HCT116 (cell line): ENCODE measurements around the gene TRMT2A. TPM values are rescaled to one million over a fixed set of nuclear protein-coding genes. Genes with fewer than 3 reads are reported as not detected.

Source experiments
- ATAC-seq: fragments of 200-7000 bp; cut with Tn5 transposase; 2 replicates; pipeline ENCODE4 v1.9.1; 2020; ENCODE audit warnings: mild to moderate bottlenecking, moderate library complexity
- BruUV-seq: library from RNA; stranded (reverse); fragments of 400-500 nt; replicated peaks from 2 replicates; lab custom pipeline; 2021; lab: Mats Ljungman, UMichigan
- CTCF ChIA-PET: fragments of 300-600 bp; sonication (Branson Sonifier 250); formaldehyde crosslinking; loops from one replicate; lab custom pipeline; 2021; ENCODE audit warnings: antibody characterized with exemption; lab: Charles Lee
- POLR2A ChIA-PET: fragments of 300-600, 350-600 bp; sonication (Branson Sonifier 250); formaldehyde crosslinking; loops from one replicate; lab custom pipeline; 2021; ENCODE audit warnings: antibody characterized with exemption; lab: Charles Lee
- RAD21 ChIA-PET, 2 experiments: fragments of 300-600 bp; sonication (Branson Sonifier 250); formaldehyde crosslinking; loops; one replicate each; lab custom pipeline; 2023; ENCODE audit warnings: low total read pairs in 2 of 2; ENCODE audit not compliant: uncharacterized antibody in 2 of 2, unreplicated experiment in 2 of 2, low non-redundant PET in 1 of 2; lab: Charles Lee
- DNase-seq: peaks from one replicate; pipeline ENCODE4 v3.0.0-alpha.2; 2010; ENCODE audit warnings: low read depth, low spot score
- H2AFZ ChIP-seq: fragments of 200-600 bp; shearing (Covaris generic), sonication (generic); 2 replicates; pipeline ENCODE4 v1.6.1; 2017; ENCODE audit warnings: low read depth, mixed run types, mixed read lengths, antibody characterized with exemption, low read length; ENCODE audit not compliant: poor library complexity, severe bottlenecking
- H3K27ac ChIP-seq: 2 replicates; pipeline ENCODE4 v1.5.1; 2012; ENCODE audit warnings: low read depth, low read length
- H3K27me3 ChIP-seq: fragments of 200-600 bp; sonication (generic); 2 replicates; pipeline ENCODE4 v1.6.1; 2016; ENCODE audit warnings: mixed run types, low read length, mixed read lengths; ENCODE audit not compliant: insufficient read depth
- H3K36me3 ChIP-seq, 2 experiments: fragments of 200-500 bp in 1 of 2; fragments of 200-600 bp in 1 of 2; sonication (Bioruptor generic) in 1 of 2; sonication (generic) in 1 of 2; 2 replicates each; pipeline versions ENCODE4 v1.5.1 to v1.6.1; 2014 to 2016; ENCODE audit warnings: low read length in 2 of 2, inconsistent platforms in 1 of 2, mixed read lengths in 1 of 2, mixed run types in 1 of 2; ENCODE audit not compliant: insufficient read depth in 2 of 2, control insufficient read depth in 1 of 2
- H3K4me1 ChIP-seq, 2 experiments: fragments of 200-600 bp in 1 of 2; sonication (generic) in 1 of 2; 2 replicates each; pipeline versions ENCODE4 v1.5.1 to v1.6.1; 2012 to 2017; ENCODE audit warnings: low read length in 2 of 2, inconsistent platforms in 1 of 2, mild to moderate bottlenecking in 1 of 2, mixed read lengths in 1 of 2, mixed run types in 1 of 2, moderate library complexity in 1 of 2; ENCODE audit not compliant: insufficient read depth in 2 of 2, control insufficient read depth in 1 of 2
- H3K4me2 ChIP-seq: fragments of 200-600 bp; sonication (generic); 2 replicates; pipeline ENCODE4 v1.6.1; 2017; ENCODE audit warnings: mixed run types, low read length, mixed read lengths
- H3K4me3 ChIP-seq, 2 experiments: fragments of 200-600 bp in 1 of 2; sonication (generic) in 1 of 2; replicated peaks in 1 of 2; 2 replicates each; pipeline ENCODE4 v1.5.1; 2011 to 2016; ENCODE audit warnings: low read length in 2 of 2, control low read depth in 1 of 2, low read depth in 1 of 2, mild to moderate bottlenecking in 1 of 2, mixed read lengths in 1 of 2, mixed run types in 1 of 2
- H3K79me2 ChIP-seq: fragments of 200-600 bp; sonication (generic); 2 replicates; pipeline ENCODE4 v1.6.1; 2017; ENCODE audit warnings: mild to moderate bottlenecking, mixed run types, low read length, moderate library complexity, mixed read lengths; ENCODE audit not compliant: insufficient read depth
- H3K9ac ChIP-seq: fragments of 200-600 bp; sonication (generic); 2 replicates; pipeline ENCODE4 v1.6.1; 2016; ENCODE audit warnings: low read length, mixed read lengths
- H3K9me2 ChIP-seq: fragments of 200-600 bp; sonication (generic), shearing (Covaris generic); 2 replicates; pipeline ENCODE4 v1.6.1; 2017; ENCODE audit warnings: mixed run types, mild to moderate bottlenecking, moderate library complexity; ENCODE audit not compliant: insufficient read depth
- H3K9me3 ChIP-seq, 2 experiments: fragments of 200-500 bp in 1 of 2; fragments of 200-600 bp in 1 of 2; sonication (Bioruptor generic) in 1 of 2; sonication (generic) in 1 of 2; 2 replicates each; pipeline ENCODE4 v1.6.1; 2014 to 2017; ENCODE audit warnings: low read length in 2 of 2, mixed read lengths in 2 of 2, inconsistent platforms in 1 of 2, low read depth in 1 of 2, mild to moderate bottlenecking in 1 of 2, mixed run types in 1 of 2, moderate library complexity in 1 of 2; ENCODE audit not compliant: control insufficient read depth in 1 of 2, insufficient read depth in 1 of 2
- H4K20me1 ChIP-seq: fragments of 200-600 bp; sonication (generic), shearing (Covaris generic); 2 replicates; pipeline ENCODE4 v1.6.1; 2017; ENCODE audit warnings: mixed run types, mild to moderate bottlenecking, moderate library complexity; ENCODE audit not compliant: insufficient read depth
- ATF3 ChIP-seq: IDR thresholded peaks from 2 replicates; pipeline ENCODE4 v1.6.1; 2012
- CEBPB ChIP-seq: IDR thresholded peaks from 2 replicates; pipeline ENCODE4 v1.6.1; 2012; ENCODE audit warnings: low read depth
- EGR1 ChIP-seq: IDR thresholded peaks from 2 replicates; pipeline ENCODE4 v1.6.1; 2012; ENCODE audit warnings: low read depth
- EZH2 ChIP-seq: fragments of 200-600 bp; sonication (generic); IDR thresholded peaks from 2 replicates; pipeline ENCODE4 v1.6.1; 2017; ENCODE audit warnings: antibody characterized with exemption, mixed run types
- FOSL1 ChIP-seq: IDR thresholded peaks from 2 replicates; pipeline ENCODE4 v1.6.1; 2012; ENCODE audit warnings: low read depth
- JUND ChIP-seq: IDR thresholded peaks from 2 replicates; pipeline ENCODE4 v1.6.1; 2012
- MAX ChIP-seq: IDR thresholded peaks from 2 replicates; pipeline ENCODE4 v1.6.1; 2012
- POLR2A ChIP-seq: IDR thresholded peaks from 2 replicates; pipeline ENCODE4 v1.7.0; 2011; ENCODE audit warnings: borderline replicate concordance; ENCODE audit not compliant: insufficient read depth, insufficient read length; ENCODE audit errors: extremely low read depth
- RAD21 ChIP-seq: IDR thresholded peaks from 2 replicates; pipeline ENCODE4 v1.6.1; 2012; ENCODE audit warnings: low read depth, mild to moderate bottlenecking
- REST ChIP-seq: IDR thresholded peaks from 2 replicates; pipeline ENCODE4 v1.6.1; 2012; ENCODE audit warnings: low read depth
- SP1 ChIP-seq: IDR thresholded peaks from 2 replicates; pipeline ENCODE4 v1.6.1; 2012; ENCODE audit warnings: low read depth
- SRF ChIP-seq: IDR thresholded peaks from 2 replicates; pipeline ENCODE4 v1.6.1; 2012; ENCODE audit warnings: low read depth
- TCF7L2 ChIP-seq: IDR thresholded peaks from 2 replicates; pipeline ENCODE4 v1.7.0; 2011; ENCODE audit warnings: borderline replicate concordance, inconsistent platforms; ENCODE audit not compliant: insufficient read depth, insufficient read length; ENCODE audit errors: extremely low read depth
- YY1 ChIP-seq: IDR thresholded peaks from 2 replicates; pipeline ENCODE4 v1.6.1; 2011; ENCODE audit warnings: low read length, low read depth, moderate library complexity, mild to moderate bottlenecking; ENCODE audit not compliant: insufficient replicate concordance; ENCODE audit errors: extremely low read depth
- ZFX ChIP-seq: fragments of 450-650 bp; IDR thresholded peaks from 2 replicates; pipeline ENCODE4 v1.6.1; 2017
- ZNF274 ChIP-seq: fragments of 200-500 bp; sonication (Bioruptor generic); IDR thresholded peaks from 2 replicates; pipeline ENCODE4 v1.6.1; 2014; ENCODE audit warnings: mild to moderate bottlenecking, low read depth, low read length, inconsistent platforms
- intact Hi-C: fragments of 100-400 bp; cut with micrococcal nuclease; formaldehyde crosslinking; loops from 2 replicates; pipeline ENCODE4 v1.10.0; 2022
- total RNA-seq: library from RNA; stranded (reverse); gene quantifications from one replicate; pipeline ENCODE4 v1.2.1, GENCODE V29; 2021; ENCODE audit not compliant: unreplicated experiment

The TRMT2A gene
- total RNA-seq, 1 experiment from 2014 or later: 67.3 TPM

GRCh38 chr22:20147237-20147988 lies 30.4 kb upstream of the TRMT2A start:
- H3K4me1 ChIP-seq: no peaks in the 10 kb centered on the region
- H3K79me2 ChIP-seq: no peaks in the 10 kb centered on the region
- CTCF ChIA-PET: no interaction called here
- TF ChIP-seq MAX (no peak), POLR2A (no peak), SRF (no peak), ZFX (no peak), ATF3 (no peak), EZH2 (no peak), ZNF274 (no peak), EGR1 (no peak), YY1 (no peak), FOSL1 (no peak), JUND (no peak), RAD21 (no peak), CEBPB (no peak)
- H3K36me3 ChIP-seq: no peaks in the 10 kb centered on the region; a peak in 1 of 4 replicates
- ATAC-seq (no peak), DNase-seq (no peak)
- H3K9ac ChIP-seq: no peak overlapping the region
- no peak overlapping the region for H3K4me2 ChIP-seq
- no peaks in the 10 kb centered on the region for H3K27me3 ChIP-seq
- no peak overlapping the region for H2AFZ ChIP-seq
- no peaks in the 10 kb centered on the region for H3K9me3 ChIP-seq
- intact Hi-C loops: no loop called here
- no peaks in the 10 kb centered on the region for H3K9me2 ChIP-seq
- no peaks in the 10 kb centered on the region for H4K20me1 ChIP-seq
- no peak overlapping the region for H3K4me3 ChIP-seq
- RAD21 ChIA-PET: no interaction called here
- POLR2A ChIA-PET: no interaction called here
- no peak overlapping the region for H3K27ac ChIP-seq
- no TSS peak for BruUV-seq

- CTCF ChIA-PET: no interaction called here
These were observed 29.8 kb upstream of the TRMT2A start for GRCh38 chr22:20146777-20147176.

More at GRCh38 chr22:20146777-20147176, 29.8 kb upstream of the TRMT2A start:
- H3K4me3 ChIP-seq: no peak overlapping the region
- no peak for ATAC-seq
- no peak for DNase-seq
- TF ChIP-seq CEBPB: no peak
- TF ChIP-seq JUND: no peak
- no peak for TF ChIP-seq ZFX
- TF ChIP-seq MAX: no peak
- TF ChIP-seq SRF: no peak
- no peak for TF ChIP-seq TCF7L2
- TF ChIP-seq YY1: no peak
- no peak for TF ChIP-seq SP1
- TF ChIP-seq REST: no peak
- TF ChIP-seq ATF3: no peak
- TF ChIP-seq RAD21: no peak
- TF ChIP-seq, all 23 proteins: peak for 0
- Histone ChIP-seq H3K79me2 (no peaks in the 10 kb centered on the region), H3K4me2 (no peak overlapping the region), H3K36me3 (no peaks in the 10 kb centered on the region; a peak in 1 of 4 replicates), H4K20me1 (no peaks in the 10 kb centered on the region), H3K27ac (no peak overlapping the region), H3K4me1 (no peaks in the 10 kb centered on the region), H3K9ac (no peak overlapping the region), H3K9me3 (no peaks in the 10 kb centered on the region), H3K9me2 (no peaks in the 10 kb centered on the region), H3K27me3 (no peaks in the 10 kb centered on the region), H2AFZ (no peak overlapping the region)
- intact Hi-C loops: no loop called here
- ChIA-PET RAD21 (no interaction called here), POLR2A (no interaction called here)
- no TSS peak for BruUV-seq
